Measurements from ENCODE around the gene MRTFB. TPM values are rescaled to one million over a fixed set of nuclear protein-coding genes. Genes with fewer than 3 reads are reported as not detected.
"Not testable (repeated sequence)": the region's sequence is repeated elsewhere in the genome, so short reads cannot be mapped to it uniquely, and the experiment has no call there.

MRTFB gene, protein sequence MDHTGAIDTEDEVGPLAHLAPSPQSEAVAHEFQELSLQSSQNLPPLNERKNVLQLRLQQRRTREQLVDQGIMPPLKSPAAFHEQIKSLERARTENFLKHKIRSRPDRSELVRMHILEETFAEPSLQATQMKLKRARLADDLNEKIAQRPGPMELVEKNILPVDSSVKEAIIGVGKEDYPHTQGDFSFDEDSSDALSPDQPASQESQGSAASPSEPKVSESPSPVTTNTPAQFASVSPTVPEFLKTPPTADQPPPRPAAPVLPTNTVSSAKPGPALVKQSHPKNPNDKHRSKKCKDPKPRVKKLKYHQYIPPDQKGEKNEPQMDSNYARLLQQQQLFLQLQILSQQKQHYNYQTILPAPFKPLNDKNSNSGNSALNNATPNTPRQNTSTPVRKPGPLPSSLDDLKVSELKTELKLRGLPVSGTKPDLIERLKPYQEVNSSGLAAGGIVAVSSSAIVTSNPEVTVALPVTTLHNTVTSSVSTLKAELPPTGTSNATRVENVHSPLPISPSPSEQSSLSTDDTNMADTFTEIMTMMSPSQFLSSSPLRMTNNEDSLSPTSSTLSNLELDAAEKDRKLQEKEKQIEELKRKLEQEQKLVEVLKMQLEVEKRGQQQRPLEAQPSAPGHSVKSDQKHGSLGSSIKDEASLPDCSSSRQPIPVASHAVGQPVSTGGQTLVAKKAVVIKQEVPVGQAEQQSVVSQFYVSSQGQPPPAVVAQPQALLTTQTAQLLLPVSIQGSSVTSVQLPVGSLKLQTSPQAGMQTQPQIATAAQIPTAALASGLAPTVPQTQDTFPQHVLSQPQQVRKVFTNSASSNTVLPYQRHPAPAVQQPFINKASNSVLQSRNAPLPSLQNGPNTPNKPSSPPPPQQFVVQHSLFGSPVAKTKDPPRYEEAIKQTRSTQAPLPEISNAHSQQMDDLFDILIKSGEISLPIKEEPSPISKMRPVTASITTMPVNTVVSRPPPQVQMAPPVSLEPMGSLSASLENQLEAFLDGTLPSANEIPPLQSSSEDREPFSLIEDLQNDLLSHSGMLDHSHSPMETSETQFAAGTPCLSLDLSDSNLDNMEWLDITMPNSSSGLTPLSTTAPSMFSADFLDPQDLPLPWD
- total RNA-seq: 20.9 and 23.9 TPM in 2 replicates

DNA sequence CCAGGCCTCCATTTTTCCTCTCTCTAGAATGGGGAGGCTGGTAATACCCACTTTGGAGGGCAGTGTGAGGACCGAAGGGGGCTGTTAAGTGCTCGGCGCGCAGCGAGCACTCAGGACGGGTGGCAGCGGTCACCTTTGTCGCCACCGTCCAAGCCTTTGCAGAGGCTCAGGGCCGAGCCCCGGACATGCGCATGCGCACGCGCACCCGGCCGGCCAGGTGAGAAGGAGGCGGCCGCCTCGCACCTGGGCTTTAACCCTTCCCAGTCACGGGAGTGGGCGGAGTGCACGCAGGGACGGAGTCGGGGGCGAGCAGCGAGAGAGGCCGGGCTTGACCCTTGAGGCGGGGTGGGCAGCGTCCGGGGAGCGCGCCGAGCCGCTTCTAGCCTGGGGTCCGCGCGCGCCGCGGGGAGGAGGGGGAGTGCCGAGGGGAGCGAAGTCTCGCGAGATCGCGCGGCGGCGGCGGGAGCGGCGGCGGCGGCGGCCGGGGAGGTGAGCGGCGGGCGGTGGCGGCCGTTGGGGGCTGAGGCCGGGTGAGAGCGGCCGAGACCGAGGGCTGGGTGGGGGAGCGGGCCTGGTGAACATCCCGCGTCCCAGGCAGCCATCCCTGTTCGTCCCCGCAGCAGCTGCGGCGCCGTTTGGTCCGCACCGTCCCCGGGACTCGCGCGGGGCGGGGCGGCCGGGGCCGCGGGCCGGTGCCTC, at the start of gene MRTFB:
Gene MRTFB, plus strand, starts transcription at position 443 of the 699 bp plus-strand sequence. CDS start 69,288 bp downstream, outside the sequence.
- H3K4me3 Mint-ChIP-seq: peak within 1 kb of the TSS; percentile 92

DNA sequence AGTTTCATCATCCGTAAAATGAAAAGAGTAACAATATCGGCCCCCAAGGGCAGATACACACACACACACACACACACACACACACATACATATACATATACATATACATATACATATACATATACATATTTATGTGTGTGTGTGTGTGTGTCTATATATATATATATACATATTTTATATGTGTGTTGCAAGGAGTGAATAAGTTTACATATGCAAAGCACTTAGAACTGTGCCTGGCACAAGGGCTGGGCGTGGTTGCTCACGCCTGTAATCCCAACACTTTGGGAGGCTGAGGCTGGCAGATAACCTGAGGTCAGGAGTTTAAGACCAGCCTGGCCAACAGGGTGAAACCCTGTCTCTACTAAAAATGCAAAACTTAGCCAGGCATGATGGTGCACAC, 47.6 kb upstream of the MRTFB start:
- H3K9me3 Mint-ChIP-seq; H3K27me3 Mint-ChIP-seq; H3K4me1 Mint-ChIP-seq; H3K4me3 Mint-ChIP-seq; H3K36me3 Mint-ChIP-seq (ENCODE audit: low read depth); intact Hi-C loops (cut with micrococcal nuclease); ATAC-seq (ENCODE audit: low read depth); POLR2A ChIA-PET; H3K27ac Mint-ChIP-seq; DNase-seq; CTCF ChIA-PET: not testable (repeated sequence)

More for the DNA sequence above, at the start of gene MRTFB:
- intact Hi-C loops (cut with micrococcal nuclease): loop anchor here (2.0 to 10.0 kb wide), 2 partner anchors 116 to 152 kb away; no protein-coding TSS in a partner anchor
- Mint-ChIP-seq H3K4me1 (peaks cover 6% of the 10 kb centered on the region), H3K27me3 (no peaks in the 10 kb centered on the region), H3K27ac (peak within 1 kb of the TSS; percentile 73), H3K9me3 (no peaks in the 10 kb centered on the region), H3K36me3 (ENCODE audit: low read depth) (peaks cover 2% of the 10 kb centered on the region)
- DNase-seq: peak; percentile 85
- no peak for TF ChIP-seq CTCF (IDR thresholded peaks at IDR 0.05)
- ATAC-seq (ENCODE audit: low read depth): peak; percentile 89
- CTCF ChIA-PET: interaction anchor here (1.4 kb wide), 1 partner anchor 147 kb away, joined by 3 read pairs; no protein-coding TSS in a partner anchor
- POLR2A ChIA-PET: interaction anchor here (1.3 kb wide), 1 partner anchor 151 kb away, joined by 5 read pairs; the partner anchor contains the start of gene ERCC4

DNA sequence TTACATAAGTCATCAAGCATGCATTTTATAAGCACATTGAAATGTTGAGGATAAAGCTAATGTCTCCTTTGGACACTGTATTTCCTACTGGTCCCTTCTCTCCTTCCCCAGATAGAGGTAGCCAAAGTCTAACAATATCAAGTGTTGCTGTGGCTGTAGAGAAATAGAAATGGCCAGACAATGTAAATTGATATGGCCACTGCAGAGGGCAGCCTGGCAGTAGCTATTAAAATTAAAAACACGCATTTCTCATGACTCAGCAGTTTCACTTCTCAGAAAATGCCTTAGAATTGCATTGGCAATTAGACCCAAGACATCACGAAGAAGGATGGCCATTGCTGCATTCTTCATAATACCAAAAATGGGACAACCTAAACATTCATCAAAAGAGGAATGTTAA, 46.8 kb upstream of the MRTFB start:
- DNase-seq (no peak), ATAC-seq (ENCODE audit: low read depth) (no peak)
- TF ChIP-seq CTCF (IDR thresholded peaks at IDR 0.05): no peak
- POLR2A ChIA-PET: no interaction called here
- no peak overlapping the region for H3K4me3 Mint-ChIP-seq
- H3K36me3 Mint-ChIP-seq (ENCODE audit: low read depth): no peaks in the 10 kb centered on the region
- CTCF ChIA-PET: no interaction called here
- H3K27me3 Mint-ChIP-seq: no peaks in the 10 kb centered on the region
- peaks cover 2% of the 10 kb centered on the region for H3K9me3 Mint-ChIP-seq
- intact Hi-C loops (cut with micrococcal nuclease): no loop called here
- H3K27ac Mint-ChIP-seq: no peak overlapping the region
- H3K4me1 Mint-ChIP-seq: no peaks in the 10 kb centered on the region

DNA sequence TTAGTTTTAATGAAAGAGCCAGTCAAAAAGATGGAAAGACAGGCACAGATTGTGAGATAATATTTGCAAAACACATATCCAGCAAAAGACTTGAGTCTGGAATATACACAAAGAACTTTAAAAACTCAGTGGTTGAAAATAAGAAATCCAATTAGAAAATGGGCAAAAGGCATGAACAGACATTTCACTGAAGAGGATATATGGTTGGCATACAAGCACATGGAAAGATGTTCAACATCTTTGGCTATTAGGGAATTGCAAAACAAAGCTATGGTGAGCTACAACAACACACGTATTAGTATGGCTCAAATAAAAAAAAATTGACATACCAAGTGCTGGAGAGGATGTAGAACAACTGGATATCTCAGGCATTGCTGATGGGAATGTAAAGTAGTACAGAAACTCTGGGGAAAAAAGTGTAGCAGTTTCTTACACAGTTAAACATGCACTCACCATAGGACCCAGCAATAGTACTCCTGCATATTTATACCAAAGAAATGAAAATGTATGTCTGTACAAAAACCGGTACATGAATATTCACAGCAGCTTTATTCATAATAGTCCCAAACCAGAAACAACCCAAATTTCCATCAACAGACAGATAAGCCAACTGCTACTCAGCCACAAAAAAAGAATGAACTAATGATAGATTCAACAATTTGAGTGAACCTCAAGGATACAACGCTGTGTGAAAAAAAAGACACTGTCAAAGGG, 44.4 kb upstream of the MRTFB start:
- Mint-ChIP-seq H3K36me3 (ENCODE audit: low read depth) (no peaks in the 10 kb centered on the region), H3K27ac (no peak overlapping the region), H3K9me3 (peaks cover 2% of the 10 kb centered on the region), H3K4me1 (no peaks in the 10 kb centered on the region), H3K4me3 (no peak overlapping the region), H3K27me3 (no peaks in the 10 kb centered on the region)
- no peak for TF ChIP-seq CTCF (IDR thresholded peaks at IDR 0.05)
- intact Hi-C loops (cut with micrococcal nuclease): no loop called here
- ChIA-PET CTCF (no interaction called here), POLR2A (no interaction called here)
- DNase-seq: no peak
- no peak for ATAC-seq (ENCODE audit: low read depth)

- Mint-ChIP-seq H3K4me3 (no peak overlapping the region), H3K4me1 (no peaks in the 10 kb centered on the region), H3K27ac (no peak overlapping the region), H3K27me3 (no peaks in the 10 kb centered on the region), H3K9me3 (peaks cover 2% of the 10 kb centered on the region), H3K36me3 (ENCODE audit: low read depth) (no peaks in the 10 kb centered on the region)
- intact Hi-C loops (cut with micrococcal nuclease): no loop called here
- ATAC-seq (ENCODE audit: low read depth) (no peak), DNase-seq (no peak)
- TF ChIP-seq CTCF (IDR thresholded peaks at IDR 0.05): no peak
- ChIA-PET POLR2A (no interaction called here), CTCF (no interaction called here)
Measured at GRCh38 chr16:14028202-14028601, 42.9 kb upstream of the MRTFB start.

Data from activated B cell treated with CpG ODN at 0.5 μM for 24 hours (primary cell).